HG03135 (cell line): ENCODE results near the gene BCAR3.
A peak's percentile ranks its signal among the peaks of the same experiment; 100 is the strongest.

Source experiments
- ATAC-seq: cut with Tn5 transposase; IDR thresholded peaks from one replicate; pipeline ENCODE4 v1.9.1; 2021; ENCODE audit warnings: mild to moderate bottlenecking, moderate library complexity; ENCODE audit not compliant: unreplicated experiment

The BCAR3 gene

GRCh38 chr1:93617670-93618499 is 63.8 kb downstream of the BCAR3 start:
- ATAC-seq = no peak

GRCh38 chr1:93616996-93617669 is 64.5 kb downstream of the BCAR3 start:
- ATAC-seq = no peak

- ATAC-seq = no peak
Measured at GRCh38 chr1:93616221-93616995, 65.2 kb downstream of the BCAR3 start.

- peak; percentile 69 for ATAC-seq
Measured at GRCh38 chr1:93615582-93616150, 66.0 kb downstream of the BCAR3 start.

- peak; percentile 37 for ATAC-seq
Measured at GRCh38 chr1:93614986-93615581, 66.6 kb downstream of the BCAR3 start.

GRCh38 chr1:93614541-93614940 is 67.1 kb downstream of the BCAR3 start:
- no peak for ATAC-seq

GRCh38 chr1:93613898-93614297 is 67.7 kb downstream of the BCAR3 start:
- no peak for ATAC-seq

- ATAC-seq = no peak
Measured at GRCh38 chr1:93612510-93612909, 69.1 kb downstream of the BCAR3 start.

- no peak for ATAC-seq
Measured at GRCh38 chr1:93611668-93612067, 70.0 kb downstream of the BCAR3 start.

- ATAC-seq = no peak
Measured at GRCh38 chr1:93609536-93609935, 72.1 kb downstream of the BCAR3 start.

GRCh38 chr1:93608187-93609109 is 73.2 kb downstream of the BCAR3 start:
- peak; percentile 34 for ATAC-seq

GRCh38 chr1:93607814-93608186 is 73.8 kb downstream of the BCAR3 start:
- peak; percentile 90 for ATAC-seq

GRCh38 chr1:93605812-93606512 is 75.7 kb downstream of the BCAR3 start:
- ATAC-seq = no peak

- no peak for ATAC-seq
Measured at GRCh38 chr1:93605026-93605568, 76.5 kb downstream of the BCAR3 start.

GRCh38 chr1:93604411-93604810 is 77.2 kb downstream of the BCAR3 start:
- no peak for ATAC-seq

GRCh38 chr1:93603601-93604000 is 78.0 kb downstream of the BCAR3 start:
- no peak for ATAC-seq

- no peak for ATAC-seq
Measured at GRCh38 chr1:93603106-93603505, 78.5 kb downstream of the BCAR3 start.

- no peak for ATAC-seq
Measured at GRCh38 chr1:93602101-93602500, 79.5 kb downstream of the BCAR3 start.

- ATAC-seq = no peak
Measured at GRCh38 chr1:93601686-93602085, 80.0 kb downstream of the BCAR3 start.
